Tongue (tissue), 2 donors: ENCODE measurements around the gene ABHD4. TPM values are rescaled to one million over a fixed set of nuclear protein-coding genes. Genes with fewer than 3 reads are reported as not detected.
"Not testable (repeated sequence)": the region's sequence is repeated elsewhere in the genome, so short reads cannot be mapped to it uniquely, and the experiment has no call there.

Experiments
- DNase-seq: peaks from one replicate; pipeline ENCODE4 v3.0.0-alpha.2; 2015
- total RNA-seq: library from RNA; depleted of rRNA; stranded (reverse); fragments of >200 nt; gene quantifications from one replicate; pipeline ENCODE4 v1.2.3, GENCODE V29; 2014

The ABHD4 gene
- total RNA-seq, 1 donor from 2014 or later, result 8.4 TPM

- DNase-seq, result peak; percentile 100
These were observed 8.8 kb upstream of the ABHD4 start, which contains the start of gene DAD1 for GRCh38 chr14:22589096-22589839. DAD1 (minus strand) TSS chr14:22589224; CDS start chr14:22589157, 67 bp downstream.

DNA sequence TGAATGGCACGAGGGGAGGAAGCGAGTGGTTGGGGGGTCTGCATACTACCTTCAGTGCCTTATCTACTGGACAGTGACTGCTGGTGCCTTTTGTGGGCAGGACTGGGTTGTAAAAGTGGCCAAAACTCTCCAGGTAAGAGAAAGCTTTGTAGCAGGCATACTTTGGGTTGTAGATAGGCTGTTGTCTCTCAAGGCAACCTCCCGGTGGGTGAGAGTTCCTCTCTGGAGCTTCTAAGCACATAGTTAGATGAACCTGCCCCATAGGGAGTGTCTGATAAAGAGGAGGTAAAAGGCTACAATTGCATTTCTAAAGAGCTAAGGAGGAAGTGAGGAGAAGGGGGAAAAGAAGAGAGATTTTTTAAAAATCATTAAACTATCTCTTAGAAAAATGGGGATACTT lies 4.9 kb upstream of the ABHD4 start:
- no peak for DNase-seq

DNA sequence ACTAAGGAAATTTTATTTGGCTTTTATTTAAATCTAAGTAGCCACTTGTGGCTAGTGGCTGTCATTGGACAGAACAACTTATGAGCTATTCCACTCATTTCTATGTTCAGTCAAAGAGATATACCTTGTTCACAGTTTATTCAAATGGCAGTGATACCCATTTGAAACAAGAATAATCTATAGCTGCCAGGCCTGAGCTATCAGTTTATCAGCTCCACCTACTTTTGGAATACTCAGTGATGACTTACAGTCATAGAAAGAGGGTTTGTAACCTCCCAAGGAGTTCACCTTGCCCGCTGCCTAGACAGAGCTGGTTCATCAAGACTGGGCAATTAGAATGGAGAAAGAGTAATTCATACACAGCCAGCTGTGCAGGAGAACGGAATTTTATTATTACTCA lies 4.5 kb upstream of the ABHD4 start:
- DNase-seq, result no peak

- DNase-seq, result no peak
These were observed 3.9 kb upstream of the ABHD4 start for GRCh38 chr14:22594156-22594716.

DNA sequence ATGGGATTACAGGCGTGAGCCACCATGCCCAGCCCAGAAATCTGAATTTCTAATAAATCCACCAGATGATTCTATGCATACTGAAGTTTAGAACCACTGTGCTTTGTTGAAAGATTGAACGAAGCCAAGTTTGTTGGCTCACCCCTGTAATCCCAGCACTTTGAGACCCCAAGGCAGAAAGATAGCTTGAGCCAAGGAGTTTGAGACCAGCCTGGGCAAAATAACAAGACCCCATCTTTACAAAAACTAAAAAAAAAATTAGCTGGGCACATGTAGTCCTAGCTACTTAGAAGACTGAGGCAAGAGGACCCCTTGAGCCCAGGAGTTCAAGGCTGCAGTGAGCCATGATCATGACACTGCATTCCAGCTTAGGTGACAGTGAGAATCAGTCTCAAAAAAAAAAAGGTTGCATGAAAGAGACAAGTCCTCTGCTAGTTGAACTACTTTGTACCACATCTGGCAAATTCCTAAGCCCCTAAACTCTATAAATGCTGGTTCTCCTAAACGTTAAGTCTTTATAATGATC lies 1.7 kb upstream of the ABHD4 start:
- DNase-seq, result no peak

DNA sequence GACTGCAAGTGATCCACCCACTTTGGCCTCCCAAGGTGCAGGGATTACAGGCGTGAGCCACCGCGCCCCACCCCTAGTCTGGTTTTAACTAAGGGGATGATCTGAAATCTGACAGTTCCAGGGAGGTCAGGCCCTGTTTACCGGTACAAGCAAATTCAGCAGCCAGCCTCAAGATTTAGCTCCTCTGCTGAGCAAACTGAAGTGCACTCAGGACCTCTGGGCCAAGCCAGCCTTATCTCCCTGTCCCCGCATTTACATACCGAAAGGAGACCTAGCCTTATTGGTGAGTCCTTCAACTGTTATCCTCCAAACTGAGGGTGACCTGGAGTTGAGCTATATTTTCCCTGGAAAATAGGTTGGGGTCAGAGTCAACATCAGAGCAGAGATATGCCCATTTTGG lies 835 bp upstream of the ABHD4 start:
- no peak for DNase-seq

DNA sequence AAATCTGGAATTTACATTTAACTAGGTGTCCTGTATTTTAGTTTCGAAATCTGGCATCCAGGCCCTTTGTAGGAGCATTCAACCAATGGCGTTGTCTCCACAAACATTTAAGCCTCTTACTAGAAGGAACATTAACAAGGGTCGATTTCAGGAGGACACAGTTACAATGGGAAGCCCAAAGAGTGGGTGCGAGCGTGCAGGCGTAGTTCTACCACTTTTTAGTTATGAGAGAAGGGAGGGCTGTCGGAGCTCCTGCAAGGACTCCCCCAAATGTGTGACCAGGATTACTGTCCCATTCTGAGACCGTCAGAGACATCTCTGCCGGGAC lies 365 bp upstream of the ABHD4 start:
- DNase-seq, result no peak

DNA sequence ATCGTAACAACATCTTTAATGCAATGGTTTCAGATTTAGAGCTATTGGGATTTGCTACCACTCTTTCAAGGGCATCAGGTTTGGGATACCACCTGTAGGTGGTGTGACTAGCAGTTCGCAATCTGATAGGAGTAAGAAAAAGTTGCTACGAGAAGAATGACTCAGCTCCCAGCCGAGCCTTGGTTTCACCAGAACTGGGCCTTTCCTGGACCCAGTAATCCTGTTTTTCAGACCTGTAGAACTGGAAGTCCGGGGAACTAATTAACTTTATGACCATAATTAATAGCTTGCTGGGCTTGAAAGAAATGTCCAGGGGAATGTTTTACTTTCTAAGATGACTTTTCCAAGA lies 770 bp downstream of the ABHD4 start:
- DNase-seq, result peak; percentile 37

DNA sequence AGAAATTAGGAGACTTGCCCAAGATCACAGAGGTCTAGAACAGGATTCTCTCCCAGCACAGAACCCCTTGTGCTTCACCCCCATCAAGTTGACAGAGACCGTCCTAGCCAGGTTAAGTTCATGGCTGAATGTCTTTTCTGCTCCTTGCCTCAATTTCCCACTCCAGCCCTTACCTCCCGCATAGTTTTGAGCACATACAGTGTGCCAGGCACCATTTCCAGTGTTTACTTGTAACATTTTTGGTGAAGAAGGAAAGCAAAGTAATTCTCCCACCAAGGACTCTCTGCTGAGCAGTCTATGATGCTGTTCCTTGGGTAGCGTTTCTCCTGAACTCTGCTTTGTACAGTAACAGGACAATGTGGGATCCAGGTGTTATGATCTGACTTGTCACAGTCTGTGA lies 1.2 kb downstream of the ABHD4 start:
- no peak for DNase-seq

DNA sequence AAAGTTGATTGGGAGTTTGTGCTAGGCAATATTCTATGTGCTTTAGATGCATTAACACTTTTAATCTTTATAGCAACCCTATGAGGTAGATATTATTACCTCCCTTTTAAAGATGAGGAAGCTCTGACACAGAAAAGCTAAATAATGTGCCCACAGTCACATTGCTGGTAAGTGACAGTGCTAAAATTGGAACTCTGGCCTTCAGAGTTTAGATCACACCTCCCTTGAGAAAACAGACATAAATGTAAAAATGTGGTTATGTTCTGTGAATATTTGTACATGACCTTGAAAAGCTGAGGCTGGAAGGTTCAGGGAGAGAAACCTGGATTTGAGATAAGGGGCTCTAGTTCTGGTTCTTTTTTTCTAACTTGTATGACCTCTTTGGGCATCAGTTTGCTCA lies 1.9 kb downstream of the ABHD4 start:
- DNase-seq, result no peak

GRCh38 chr14:22601456-22601855 lies 3.4 kb downstream of the ABHD4 start:
- DNase-seq, result no peak

DNA sequence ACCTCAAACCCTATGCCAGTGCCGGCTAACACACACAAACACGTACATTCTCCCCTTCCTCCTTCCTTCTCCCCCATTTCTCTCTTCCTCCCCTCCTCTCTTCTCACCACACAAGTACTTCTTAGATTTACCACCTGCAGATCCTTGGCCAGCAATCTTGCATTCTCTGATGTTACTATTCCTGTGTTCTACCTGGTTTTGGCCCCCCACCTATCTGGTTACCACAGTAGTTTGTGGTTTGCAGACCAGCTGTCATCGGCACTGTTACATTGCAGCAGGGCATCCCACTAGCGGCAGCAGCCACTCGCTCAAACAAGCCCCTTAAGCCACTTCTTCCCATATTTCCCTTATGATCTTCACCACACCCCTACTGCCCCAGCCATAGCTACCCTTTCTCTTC lies 3.9 kb downstream of the ABHD4 start:
- DNase-seq, result no peak

DNA sequence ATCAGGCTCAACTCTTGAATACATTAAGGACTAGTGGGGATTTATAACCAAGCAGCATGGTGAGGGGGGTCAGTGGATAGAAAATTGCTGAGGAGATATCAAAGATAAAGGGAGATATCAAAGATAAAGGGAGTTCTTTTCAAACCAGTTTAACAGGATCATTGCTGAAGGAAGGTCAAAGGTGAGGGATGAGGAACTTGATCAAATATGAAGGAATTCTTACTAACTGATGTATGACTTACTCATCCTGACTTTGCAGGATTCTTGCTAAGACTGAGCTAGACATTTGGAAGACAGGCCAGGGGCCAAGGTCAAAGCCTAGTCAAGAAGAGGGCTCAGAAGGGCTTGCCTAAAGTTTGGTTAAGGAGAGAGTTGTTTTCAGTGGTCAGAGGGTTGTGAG lies 4.8 kb downstream of the ABHD4 start:
- DNase-seq, result no peak

- no peak for DNase-seq
These were observed 8.3 kb downstream of the ABHD4 start for GRCh38 chr14:22606380-22606779.

DNA sequence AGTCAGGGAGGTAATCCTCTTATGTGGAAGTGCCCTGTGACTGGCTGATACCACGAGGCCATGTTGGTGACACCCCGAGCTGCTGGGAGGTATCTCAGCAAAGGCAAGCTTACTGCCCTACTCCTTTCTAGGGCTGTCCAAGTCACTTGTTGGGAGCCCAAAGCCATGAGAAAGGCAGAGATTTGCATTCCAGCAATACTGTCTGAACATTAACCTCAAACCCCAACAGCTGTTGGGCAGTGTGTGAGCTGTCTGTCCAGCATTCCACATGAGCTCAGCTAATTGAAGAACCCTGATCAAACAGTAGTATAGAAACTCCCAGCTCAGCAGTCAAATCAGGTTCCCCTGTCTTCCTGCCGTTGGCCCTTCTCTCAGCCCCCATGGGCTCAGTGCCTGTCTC lies 9.2 kb downstream of the ABHD4 start:
- no peak for DNase-seq

- no peak for DNase-seq
These were observed 12.8 kb downstream of the ABHD4 start for GRCh38 chr14:22610931-22611330.

DNA sequence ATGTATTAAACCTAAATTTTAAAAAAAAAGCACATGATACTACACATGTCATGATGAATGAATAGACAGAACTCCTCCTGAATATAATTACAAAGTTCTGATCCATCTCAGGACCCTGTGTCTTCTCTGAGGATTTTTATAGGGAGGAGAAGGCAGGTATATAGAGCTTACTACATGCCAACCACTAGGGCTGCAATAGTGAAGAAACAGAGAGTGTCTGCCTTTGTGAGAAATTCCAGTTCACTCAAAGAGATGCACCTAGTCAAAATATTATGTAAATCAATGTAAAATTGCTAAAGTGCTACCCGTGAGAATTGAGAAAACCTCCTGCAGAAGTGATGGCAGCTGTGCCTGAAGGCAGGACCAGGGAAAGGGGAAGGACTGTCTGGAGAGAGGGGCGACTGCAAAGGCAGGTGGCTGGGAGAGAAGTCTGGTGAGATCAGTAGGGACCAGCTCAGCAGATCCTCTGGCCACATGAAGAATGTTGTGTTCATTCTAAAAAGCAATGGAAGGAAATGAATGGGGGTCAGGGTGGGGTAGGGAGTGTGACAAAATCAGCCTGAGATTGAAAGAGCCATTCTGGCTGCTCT lies 15.1 kb downstream of the ABHD4 start:
- no peak for DNase-seq

DNA sequence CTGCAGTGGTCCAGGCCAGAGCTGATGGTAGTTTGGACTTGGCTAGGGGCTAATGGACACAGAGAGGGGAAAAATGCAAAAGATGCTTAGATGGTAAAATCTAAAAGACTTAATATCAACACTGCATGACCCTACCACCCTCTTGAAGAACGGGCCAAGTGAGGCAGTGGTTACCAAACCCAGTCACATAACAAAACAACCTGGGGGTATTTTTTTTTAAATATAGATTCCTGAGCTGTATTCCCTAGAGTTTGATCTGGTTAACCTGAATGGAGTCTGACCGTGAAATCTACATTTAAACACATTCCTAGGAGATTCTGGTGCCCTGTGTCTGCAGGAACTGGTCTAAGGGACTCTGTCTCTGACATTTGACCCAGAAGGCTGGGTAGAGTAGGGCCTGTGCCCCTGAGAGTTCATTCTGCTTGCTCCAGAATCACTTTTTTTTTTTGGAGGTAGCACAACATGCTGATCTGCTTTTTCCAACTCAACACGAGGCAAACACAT lies 15.7 kb downstream of the ABHD4 start:
- DNase-seq, result no peak

DNA sequence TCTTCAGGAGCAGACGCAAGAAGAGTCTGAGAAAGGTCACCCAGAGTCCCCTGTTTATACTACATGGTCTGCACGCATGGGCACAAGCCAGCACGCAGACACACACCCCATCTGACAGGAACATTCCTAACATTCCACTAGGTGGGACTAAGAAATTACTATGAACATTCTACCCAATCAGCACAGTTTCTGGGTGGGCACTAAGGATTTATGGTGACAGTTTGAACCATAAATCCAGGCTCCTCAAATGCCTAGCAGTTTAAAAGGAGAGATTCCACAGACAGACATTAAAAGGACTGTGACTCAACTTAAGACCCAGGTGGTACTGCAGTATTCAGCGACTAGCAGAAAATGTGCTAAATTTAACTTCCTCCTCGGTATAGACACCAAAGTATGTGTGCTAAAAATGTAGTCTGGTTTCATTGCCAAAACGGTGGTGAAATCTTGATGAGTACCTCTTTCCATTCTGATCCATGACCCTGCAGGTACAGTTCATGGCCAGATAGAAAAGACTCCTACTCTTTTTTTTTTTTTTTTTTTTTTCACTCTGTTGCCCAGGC lies 16.2 kb downstream of the ABHD4 start:
- DNase-seq, result peak; percentile 58

GRCh38 chr14:22615765-22616164 lies 17.7 kb downstream of the ABHD4 start:
- not testable (repeated sequence) for DNase-seq

DNA sequence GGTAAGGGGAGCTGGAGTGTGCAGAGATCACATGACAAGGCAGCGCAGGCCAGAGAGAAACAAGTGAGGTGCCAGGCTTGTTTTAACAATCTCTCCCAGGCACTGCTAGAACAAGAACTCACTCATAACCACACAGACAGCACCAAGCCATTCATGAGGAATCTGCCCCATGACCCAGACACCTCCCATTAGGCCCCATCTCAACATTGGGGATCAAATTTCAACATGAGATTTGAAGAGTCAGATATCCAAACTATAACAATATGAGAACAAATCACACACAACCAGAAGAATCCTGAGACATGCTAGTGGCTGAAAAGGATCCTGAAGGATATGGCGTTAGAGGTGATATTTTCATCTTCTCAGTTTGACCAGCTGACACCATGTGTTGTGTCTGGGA lies 24.2 kb downstream of the ABHD4 start:
- DNase-seq, result no peak

- no peak for DNase-seq
These were observed 24.9 kb downstream of the ABHD4 start for GRCh38 chr14:22623047-22623446.

GRCh38 chr14:22626590-22626989 lies 28.5 kb downstream of the ABHD4 start:
- DNase-seq, result no peak
